ENCODE measurements around the gene CLTB. TPM values are rescaled to one million over a fixed set of nuclear protein-coding genes. Genes with fewer than 3 reads are reported as not detected.

CLTB gene
- total and polyA plus RNA-seq, 2 of the 13 experiments (the other 11 are each of a cell fraction or from before 2014, with no cell fraction given), result 23.3 to 33.8 TPM

- TF ChIP-seq JUND (CRISPR knock-in tag; IDR thresholded peaks at IDR 0.05) (0 out of 2 replicates have a peak, but pooled peaks have one; percentile 73), ZNF329 (CRISPR knock-in tag; IDR thresholded peaks at IDR 0.05; ENCODE audit: low read depth) (0 out of 2 replicates have a peak, but pooled peaks have one; percentile 86), TP53 (CRISPR knock-in tag; conservative IDR thresholded peaks at IDR 0.05) (no peak), ZNF224 (CRISPR knock-in tag; IDR thresholded peaks at IDR 0.05) (no peak), ZMYM2 (CRISPR knock-in tag; IDR thresholded peaks at IDR 0.05) (no peak), MTF2 (CRISPR knock-in tag; IDR thresholded peaks at IDR 0.05; ENCODE audit: borderline replicate concordance) (0 out of 2 replicates have a peak, but pooled peaks have one; percentile 67), ZIK1 (CRISPR knock-in tag; IDR thresholded peaks at IDR 0.05; ENCODE audit: borderline replicate concordance, low read depth) (peak; percentile 71; the same call in 1 of the 2 replicates), ERF (CRISPR knock-in tag; IDR thresholded peaks at IDR 0.05) (peak; percentile 82), CREB1 (IDR thresholded peaks at IDR 0.05) (peak; percentile 99), CREB1 (CRISPR knock-in tag; IDR thresholded peaks at IDR 0.05) (no peak), NFKB2 (CRISPR knock-in tag; IDR thresholded peaks at IDR 0.05; ENCODE audit: borderline replicate concordance) (no peak; the same call in 1 of the 2 replicates), TGIF2 (CRISPR knock-in tag; IDR thresholded peaks at IDR 0.05) (peak; percentile 32; the same call in 1 of the 2 replicates), SMARCC2 (IDR thresholded peaks at IDR 0.05) (no peak), MIER2 (CRISPR knock-in tag; IDR thresholded peaks at IDR 0.05) (no peak), AGO2 (optimal IDR thresholded peaks at IDR 0.05; ENCODE audit: low read depth, low read length) (no peak), ATRX (CRISPR knock-in tag; IDR thresholded peaks at IDR 0.05; ENCODE audit: borderline replicate concordance) (no peak), WIZ (CRISPR knock-in tag; IDR thresholded peaks at IDR 0.05) (no peak), ZNF33A (CRISPR knock-in tag; IDR thresholded peaks at IDR 0.05; ENCODE audit: borderline replicate concordance) (no peak), ZBTB1 (CRISPR knock-in tag; IDR thresholded peaks at IDR 0.05; ENCODE audit: borderline replicate concordance) (no peak), PAWR (CRISPR knock-in tag; IDR thresholded peaks at IDR 0.05; ENCODE audit: borderline replicate concordance) (no peak), EHMT2 (IDR thresholded peaks at IDR 0.05; ENCODE audit: borderline replicate concordance, low read depth, low read length) (no peak), SKI (IDR thresholded peaks at IDR 0.05; ENCODE audit: partially characterized antibody) (peak; percentile 83), KLF12 (CRISPR knock-in tag; IDR thresholded peaks at IDR 0.05; ENCODE audit: borderline replicate concordance) (no peak), ZNF253 (CRISPR knock-in tag; IDR thresholded peaks at IDR 0.05; ENCODE audit: borderline replicate concordance) (no peak)
- TF ChIP-seq, protein P1, sequence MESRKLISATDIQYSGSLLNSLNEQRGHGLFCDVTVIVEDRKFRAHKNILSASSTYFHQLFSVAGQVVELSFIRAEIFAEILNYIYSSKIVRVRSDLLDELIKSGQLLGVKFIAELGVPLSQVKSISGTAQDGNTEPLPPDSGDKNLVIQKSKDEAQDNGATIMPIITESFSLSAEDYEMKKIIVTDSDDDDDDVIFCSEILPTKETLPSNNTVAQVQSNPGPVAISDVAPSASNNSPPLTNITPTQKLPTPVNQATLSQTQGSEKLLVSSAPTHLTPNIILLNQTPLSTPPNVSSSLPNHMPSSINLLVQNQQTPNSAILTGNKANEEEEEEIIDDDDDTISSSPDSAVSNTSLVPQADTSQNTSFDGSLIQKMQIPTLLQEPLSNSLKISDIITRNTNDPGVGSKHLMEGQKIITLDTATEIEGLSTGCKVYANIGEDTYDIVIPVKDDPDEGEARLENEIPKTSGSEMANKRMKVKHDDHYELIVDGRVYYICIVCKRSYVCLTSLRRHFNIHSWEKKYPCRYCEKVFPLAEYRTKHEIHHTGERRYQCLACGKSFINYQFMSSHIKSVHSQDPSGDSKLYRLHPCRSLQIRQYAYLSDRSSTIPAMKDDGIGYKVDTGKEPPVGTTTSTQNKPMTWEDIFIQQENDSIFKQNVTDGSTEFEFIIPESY (CRISPR knock-in tag; IDR thresholded peaks at IDR 0.05), result peak; percentile 65; the same call in 1 of the 2 replicates
- TF ChIP-seq, protein P2, sequence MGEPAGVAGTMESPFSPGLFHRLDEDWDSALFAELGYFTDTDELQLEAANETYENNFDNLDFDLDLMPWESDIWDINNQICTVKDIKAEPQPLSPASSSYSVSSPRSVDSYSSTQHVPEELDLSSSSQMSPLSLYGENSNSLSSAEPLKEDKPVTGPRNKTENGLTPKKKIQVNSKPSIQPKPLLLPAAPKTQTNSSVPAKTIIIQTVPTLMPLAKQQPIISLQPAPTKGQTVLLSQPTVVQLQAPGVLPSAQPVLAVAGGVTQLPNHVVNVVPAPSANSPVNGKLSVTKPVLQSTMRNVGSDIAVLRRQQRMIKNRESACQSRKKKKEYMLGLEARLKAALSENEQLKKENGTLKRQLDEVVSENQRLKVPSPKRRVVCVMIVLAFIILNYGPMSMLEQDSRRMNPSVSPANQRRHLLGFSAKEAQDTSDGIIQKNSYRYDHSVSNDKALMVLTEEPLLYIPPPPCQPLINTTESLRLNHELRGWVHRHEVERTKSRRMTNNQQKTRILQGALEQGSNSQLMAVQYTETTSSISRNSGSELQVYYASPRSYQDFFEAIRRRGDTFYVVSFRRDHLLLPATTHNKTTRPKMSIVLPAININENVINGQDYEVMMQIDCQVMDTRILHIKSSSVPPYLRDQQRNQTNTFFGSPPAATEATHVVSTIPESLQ (CRISPR knock-in tag; conservative IDR thresholded peaks at IDR 0.05), result no peak
- TF ChIP-seq, protein P3, sequence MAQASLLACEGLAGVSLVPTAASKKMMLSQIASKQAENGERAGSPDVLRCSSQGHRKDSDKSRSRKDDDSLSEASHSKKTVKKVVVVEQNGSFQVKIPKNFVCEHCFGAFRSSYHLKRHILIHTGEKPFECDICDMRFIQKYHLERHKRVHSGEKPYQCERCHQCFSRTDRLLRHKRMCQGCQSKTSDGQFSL (CRISPR knock-in tag; IDR thresholded peaks at IDR 0.05), result 0 out of 2 replicates have a peak, but pooled peaks have one; percentile 29
Measured at GRCh38 chr5:176415952-176416924, at the start of gene CLTB (continued).

Measured in HepG2 (cell line).